OCI-LY3 (cell line): ENCODE results near the gene ARHGEF26.

Source experiments
- CTCF ChIP-seq: fragments of 200-600, 300-600 bp; sonication (generic); IDR thresholded peaks from 2 replicates; pipeline ENCODE4 v1.5.1; 2014; ENCODE audit warnings: antibody characterized with exemption, low read length, low read depth
- EZH2phosphoT487 ChIP-seq: fragments of 200-600 bp; shearing (Covaris generic); IDR thresholded peaks from 2 replicates; pipeline ENCODE4 v1.6.1; 2018; ENCODE audit warnings: antibody characterized with exemption, mixed run types, low read depth

DNA sequence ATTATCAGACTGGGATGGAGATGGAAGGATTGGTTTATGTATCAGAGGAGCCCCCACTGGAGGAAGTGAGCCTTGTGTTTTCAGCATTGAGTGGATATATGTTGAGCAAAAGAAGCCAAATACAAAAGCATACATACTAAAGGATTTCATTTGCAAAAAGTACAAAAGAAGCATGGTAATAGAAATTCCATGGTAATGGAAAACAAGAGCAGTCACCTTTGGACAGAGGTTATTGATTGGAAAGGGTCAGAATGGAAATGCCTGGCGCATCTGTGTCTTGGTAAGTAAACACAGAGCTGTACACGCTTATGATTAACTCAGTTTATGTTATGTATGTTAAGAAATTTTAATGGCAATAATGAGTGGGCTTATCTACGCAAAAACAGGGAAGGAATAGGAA, 130.4 kb downstream of the ARHGEF26 start:
- no peak for TF ChIP-seq CTCF
- TF ChIP-seq EZH2phosphoT487, result no peak
